OCI-LY1 (cell line): ENCODE measurements around the gene EPHB2.

Source experiments
- H2AFZ ChIP-seq: fragments of 200-600 bp; sonication (generic), shearing (Covaris generic); 2 replicates; pipeline ENCODE4 v1.6.0; 2014; ENCODE audit warnings: antibody characterized with exemption, mild to moderate bottlenecking, low read length
- H3F3A ChIP-seq: fragments of 200-600 bp; sonication (generic), shearing (Covaris generic); 2 replicates; pipeline ENCODE4 v1.6.0; 2014; ENCODE audit warnings: mild to moderate bottlenecking, antibody characterized with exemption, low read length, moderate library complexity; ENCODE audit not compliant: insufficient read depth
- H3K27ac ChIP-seq: fragments of 200-600 bp; sonication (generic); 2 replicates; pipeline ENCODE4 v1.5.1; 2014; ENCODE audit warnings: low read length, mixed run types, mild to moderate bottlenecking, low read depth; ENCODE audit not compliant: poor library complexity, severe bottlenecking
- H3K27me3 ChIP-seq: fragments of 200-600 bp; sonication (generic); 2 replicates; pipeline ENCODE4 v1.6.0; 2014; ENCODE audit warnings: antibody characterized with exemption, mild to moderate bottlenecking, low read length, moderate library complexity; ENCODE audit not compliant: insufficient read depth
- H3K36me3 ChIP-seq: fragments of 200-600 bp; sonication (generic); 2 replicates; pipeline ENCODE4 v1.6.1; 2014; ENCODE audit warnings: mild to moderate bottlenecking, antibody characterized with exemption, low read length, moderate library complexity, mixed read lengths; ENCODE audit not compliant: insufficient read depth
- H3K4me1 ChIP-seq: fragments of 200-600 bp; sonication (generic); 2 replicates; pipeline ENCODE4 v1.5.1; 2014; ENCODE audit warnings: mild to moderate bottlenecking, low read length, moderate library complexity; ENCODE audit not compliant: insufficient read depth, severe bottlenecking
- H3K4me2 ChIP-seq: fragments of 200-600 bp; sonication (generic), shearing (Covaris generic); 2 replicates; pipeline ENCODE4 v1.6.1; 2014; ENCODE audit warnings: low read length
- H3K4me3 ChIP-seq: fragments of 200-600 bp; sonication (generic); 2 replicates; pipeline ENCODE4 v1.5.1; 2014; ENCODE audit warnings: low read length, low read depth, mild to moderate bottlenecking, mixed read lengths; ENCODE audit not compliant: poor library complexity, severe bottlenecking
- H3K79me2 ChIP-seq: fragments of 200-600 bp; shearing (Covaris generic); 2 replicates; pipeline ENCODE4 v1.6.1; 2016; ENCODE audit warnings: mixed run types, low read length, mixed read lengths; ENCODE audit not compliant: insufficient read depth
- H3K9ac ChIP-seq: fragments of 200-600 bp; sonication (generic), shearing (Covaris generic); 2 replicates; pipeline ENCODE4 v1.6.1; 2014; ENCODE audit warnings: mild to moderate bottlenecking, low read length, mixed read lengths
- H3K9me2 ChIP-seq: fragments of 200-600 bp; sonication (generic), shearing (Covaris generic); 2 replicates; pipeline ENCODE4 v1.6.1; 2014; ENCODE audit warnings: low read depth, mild to moderate bottlenecking, low read length, mixed read lengths
- H3K9me3 ChIP-seq: fragments of 200-600 bp; shearing (Covaris generic); 2 replicates; pipeline ENCODE4 v1.6.1; 2014; ENCODE audit warnings: low read length, mixed read lengths
- H4K20me1 ChIP-seq: fragments of 200-600 bp; sonication (generic), shearing (Covaris generic); 2 replicates; pipeline ENCODE4 v1.6.0; 2016; ENCODE audit warnings: mild to moderate bottlenecking, low read length; ENCODE audit not compliant: insufficient read depth
- CTCF ChIP-seq: fragments of 200-600 bp; sonication (generic), shearing (Covaris generic); IDR thresholded peaks from 2 replicates; pipeline ENCODE4 v1.5.1; 2017; ENCODE audit warnings: mild to moderate bottlenecking, antibody characterized with exemption, low read length, moderate library complexity, mixed read lengths
- EZH2 ChIP-seq: fragments of 200-600 bp; sonication (generic), shearing (Covaris generic); IDR thresholded peaks from 2 replicates; pipeline ENCODE4 v1.8.0; 2017; ENCODE audit warnings: borderline replicate concordance, mixed run types, mild to moderate bottlenecking, antibody characterized with exemption, low read length, moderate library complexity, mixed read lengths

The EPHB2 gene

GRCh38 chr1:22745669-22746585 is 35.3 kb downstream of the EPHB2 start:
- TF ChIP-seq CTCF (no peak), EZH2 (no peak)
- Histone ChIP-seq H3K4me3 (no peak overlapping the region), H3K79me2 (no peaks in the 10 kb centered on the region), H2AFZ (no peak overlapping the region), H3F3A (no peaks in the 10 kb centered on the region), H3K4me1 (no peaks in the 10 kb centered on the region), H3K9me2 (no peaks in the 10 kb centered on the region), H3K4me2 (no peak overlapping the region), H3K27ac (no peak overlapping the region), H3K9ac (no peak overlapping the region), H4K20me1 (no peaks in the 10 kb centered on the region), H3K36me3 (no peaks in the 10 kb centered on the region), H3K9me3 (no peaks in the 10 kb centered on the region), H3K27me3 (no peaks in the 10 kb centered on the region)

- H3K36me3 ChIP-seq = no peaks in the 10 kb centered on the region
- no peak for TF ChIP-seq CTCF
- TF ChIP-seq EZH2 = no peak
- no peak overlapping the region for H3K27ac ChIP-seq
- no peaks in the 10 kb centered on the region for H4K20me1 ChIP-seq
- H3K79me2 ChIP-seq = no peaks in the 10 kb centered on the region
- no peak overlapping the region for H3K4me3 ChIP-seq
- no peaks in the 10 kb centered on the region for H3K9me2 ChIP-seq
- H3K9me3 ChIP-seq = no peaks in the 10 kb centered on the region
- H2AFZ ChIP-seq = no peak overlapping the region
- H3K27me3 ChIP-seq = no peaks in the 10 kb centered on the region
- no peak overlapping the region for H3K9ac ChIP-seq
- no peaks in the 10 kb centered on the region for H3F3A ChIP-seq
- no peak overlapping the region for H3K4me2 ChIP-seq
- H3K4me1 ChIP-seq = no peaks in the 10 kb centered on the region
Observed at GRCh38 chr1:22747021-22747734, 36.5 kb downstream of the EPHB2 start.

- H3K4me3 ChIP-seq = no peak overlapping the region
- no peak overlapping the region for H3K27ac ChIP-seq
- H2AFZ ChIP-seq = no peak overlapping the region
- H3K9me2 ChIP-seq = no peaks in the 10 kb centered on the region
- no peaks in the 10 kb centered on the region for H4K20me1 ChIP-seq
- H3K79me2 ChIP-seq = no peaks in the 10 kb centered on the region
- no peaks in the 10 kb centered on the region for H3K36me3 ChIP-seq
- H3K9ac ChIP-seq = no peak overlapping the region
- H3K27me3 ChIP-seq = no peaks in the 10 kb centered on the region
- no peak for TF ChIP-seq CTCF
- no peak for TF ChIP-seq EZH2
- no peaks in the 10 kb centered on the region for H3F3A ChIP-seq
- H3K4me2 ChIP-seq = no peak overlapping the region
- no peaks in the 10 kb centered on the region for H3K4me1 ChIP-seq
- H3K9me3 ChIP-seq = no peaks in the 10 kb centered on the region
Observed at GRCh38 chr1:22747735-22748073, 37.1 kb downstream of the EPHB2 start.
